PC-9 (cell line): ENCODE measurements around the gene SLC18A2.

ENCODE experiments used
- EZH2 ChIP-seq: fragments of 200-600 bp; sonication (generic); IDR thresholded peaks from 2 replicates; pipeline ENCODE4 v1.8.0; 2017; ENCODE audit warnings: antibody characterized with exemption, low read depth
- TF ChIP-seq, protein P1 (sequence below): fragments of 200-600 bp; sonication (generic); conservative IDR thresholded peaks from 2 replicates; pipeline ENCODE4 v1.6.1; 2017; ENCODE audit warnings: mixed run types, antibody characterized with exemption, mild to moderate bottlenecking, moderate library complexity

DNA sequence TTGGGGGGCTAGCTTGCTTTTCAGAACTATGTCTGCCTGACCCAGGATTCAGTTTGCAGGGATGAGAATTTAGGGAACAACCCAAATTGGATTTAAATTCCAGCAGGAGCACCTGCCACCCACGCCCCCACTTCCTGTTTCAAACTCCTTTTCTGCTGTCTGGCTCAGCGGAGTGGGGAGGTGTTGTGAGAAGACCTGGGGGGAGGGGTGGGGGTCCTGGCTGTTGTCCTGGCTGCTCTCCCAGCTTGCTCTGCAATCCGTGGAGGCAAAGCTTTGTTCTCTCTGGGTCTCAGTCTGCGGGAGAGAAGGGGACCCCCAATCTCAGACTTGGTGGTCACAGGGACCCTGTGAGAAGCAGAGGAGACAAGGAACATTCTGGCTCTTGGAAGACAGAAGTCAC lies 42.8 kb upstream of the SLC18A2 start:
- TF ChIP-seq, protein P1, sequence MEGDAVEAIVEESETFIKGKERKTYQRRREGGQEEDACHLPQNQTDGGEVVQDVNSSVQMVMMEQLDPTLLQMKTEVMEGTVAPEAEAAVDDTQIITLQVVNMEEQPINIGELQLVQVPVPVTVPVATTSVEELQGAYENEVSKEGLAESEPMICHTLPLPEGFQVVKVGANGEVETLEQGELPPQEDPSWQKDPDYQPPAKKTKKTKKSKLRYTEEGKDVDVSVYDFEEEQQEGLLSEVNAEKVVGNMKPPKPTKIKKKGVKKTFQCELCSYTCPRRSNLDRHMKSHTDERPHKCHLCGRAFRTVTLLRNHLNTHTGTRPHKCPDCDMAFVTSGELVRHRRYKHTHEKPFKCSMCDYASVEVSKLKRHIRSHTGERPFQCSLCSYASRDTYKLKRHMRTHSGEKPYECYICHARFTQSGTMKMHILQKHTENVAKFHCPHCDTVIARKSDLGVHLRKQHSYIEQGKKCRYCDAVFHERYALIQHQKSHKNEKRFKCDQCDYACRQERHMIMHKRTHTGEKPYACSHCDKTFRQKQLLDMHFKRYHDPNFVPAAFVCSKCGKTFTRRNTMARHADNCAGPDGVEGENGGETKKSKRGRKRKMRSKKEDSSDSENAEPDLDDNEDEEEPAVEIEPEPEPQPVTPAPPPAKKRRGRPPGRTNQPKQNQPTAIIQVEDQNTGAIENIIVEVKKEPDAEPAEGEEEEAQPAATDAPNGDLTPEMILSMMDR: no peak
- TF ChIP-seq EZH2: no peak
